Left colon (tissue), 2 donors: ENCODE results near the gene TPST1. TPM values are rescaled to one million over a fixed set of nuclear protein-coding genes. Genes with fewer than 3 reads are reported as not detected.
"Not testable (repeated sequence)": the region's sequence is repeated elsewhere in the genome, so short reads cannot be mapped to it uniquely, and the experiment has no call there.

Experiments
- ATAC-seq: fragments of 200-7000 bp; cut with Tn5 transposase; one replicate; pipeline ENCODE4 v1.9.1; 2020; ENCODE audit warnings: mild to moderate bottlenecking, moderate library complexity
- DNase-seq, 2 donors: peaks; one replicate each; pipeline ENCODE4 v3.0.0-alpha.2; 2020
- intact Hi-C, 2 donors: fragments of 100-400 bp; cut with DNase I in 1 of 2; cut with micrococcal nuclease in 1 of 2; formaldehyde crosslinking; loops; one replicate each; pipeline versions ENCODE4 v1.11.2 to v1.14.0; 2022; cut with DNase I, micrococcal nuclease
- long read RNA-seq: library from polyadenylated mRNA; unstranded; transcript quantifications from one replicate; pipeline ENCODE4 v2.0.0, GENCODE V29; 2021
- total RNA-seq, 2 donors: library from RNA; stranded (reverse); fragmentation: NEBNext Ultra II Directional; extraction: Animal tissue kit (Norgen Biotek cat#: 25700); gene quantifications; one replicate each; pipeline ENCODE4 v1.2.1, GENCODE V29; 2021
- donor health status: DM: no; HTN: no; CAD: no.
- donor health status: DM: yes; HTN: yes; CAD: no.

Gene TPST1
- 1 to 10 TPM; 4.7 TPM for total RNA-seq
- long read RNA-seq, partial matches to known transcripts: 0 of 4 reads
- long read RNA-seq, other reads (novel, unspliced or antisense): 2 of 4 reads

DNA sequence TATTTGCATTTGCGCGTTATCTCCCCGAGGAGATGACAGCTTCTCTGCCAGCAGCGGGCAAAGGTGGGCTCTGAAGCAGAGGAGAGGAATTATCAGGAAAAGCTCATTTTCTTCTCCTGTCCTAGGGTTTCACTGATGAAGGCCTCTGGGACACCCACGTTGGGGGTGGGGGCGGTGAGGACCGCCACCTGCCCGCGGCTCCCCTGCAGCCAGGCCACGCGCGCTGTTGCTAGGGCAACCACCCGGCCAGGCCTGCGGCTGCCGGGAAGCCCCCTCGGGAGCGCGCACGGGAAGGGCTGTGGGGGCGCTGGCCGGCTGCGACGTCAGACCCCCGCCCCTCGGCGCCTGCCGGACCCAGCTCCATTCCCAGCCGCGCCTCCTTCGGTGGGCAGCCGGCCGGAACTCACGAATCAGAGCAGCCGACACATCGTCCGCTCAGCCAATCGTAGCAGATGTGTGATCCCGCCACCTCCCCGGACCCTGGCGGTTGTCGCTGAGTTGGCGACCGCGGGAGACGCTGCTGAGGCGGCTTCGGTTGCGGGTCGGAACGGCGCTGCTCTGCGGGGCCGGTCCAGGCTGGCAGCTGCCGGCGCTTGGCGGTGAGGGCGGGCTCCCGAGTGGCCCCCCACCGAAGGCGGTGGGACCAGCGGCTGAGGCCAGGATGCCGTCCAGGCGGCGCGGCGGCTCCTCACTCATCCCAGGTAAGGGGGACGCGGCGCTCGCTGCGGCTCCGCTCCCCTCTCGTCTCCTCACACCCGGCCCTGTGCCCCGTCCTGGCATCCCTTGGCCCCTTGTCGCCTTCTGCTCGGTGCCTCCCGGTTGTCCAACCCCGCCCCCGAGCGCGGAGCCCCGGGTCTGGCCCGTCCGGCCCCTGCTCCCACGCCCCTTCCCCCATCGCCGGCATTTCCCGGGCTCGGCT is at the start of gene TPST1:
Gene TPST1 (plus strand): TSS at position 513 of the 919 bp plus-strand sequence. CDS start 35,092 bp downstream, outside the sequence.
- DNase-seq: peak; percentile 74 to 80
- ATAC-seq: peak; percentile 97
- intact Hi-C loops: no loop called here

DNA sequence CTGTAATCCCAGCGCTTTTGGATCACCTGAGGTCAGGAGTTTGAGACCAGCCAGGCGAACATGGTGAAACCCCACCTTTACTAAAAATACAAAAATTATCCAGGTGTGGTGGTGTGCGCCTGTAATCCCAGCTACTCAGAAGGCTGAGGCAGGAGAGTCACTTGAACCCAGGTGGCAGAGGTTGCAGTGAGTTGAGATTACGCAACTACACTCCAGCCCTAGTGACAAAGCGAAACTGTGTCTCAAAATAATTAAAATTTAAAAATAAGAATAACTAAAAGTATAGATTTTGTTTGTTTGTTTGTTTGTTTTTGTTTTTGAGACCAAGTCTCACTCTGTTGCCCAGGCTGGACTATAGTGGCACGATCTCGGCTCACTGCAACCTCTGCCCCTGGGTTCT is 49.1 kb upstream of the TPST1 start:
- DNase-seq, intact Hi-C loops, ATAC-seq: not testable (repeated sequence)

DNA sequence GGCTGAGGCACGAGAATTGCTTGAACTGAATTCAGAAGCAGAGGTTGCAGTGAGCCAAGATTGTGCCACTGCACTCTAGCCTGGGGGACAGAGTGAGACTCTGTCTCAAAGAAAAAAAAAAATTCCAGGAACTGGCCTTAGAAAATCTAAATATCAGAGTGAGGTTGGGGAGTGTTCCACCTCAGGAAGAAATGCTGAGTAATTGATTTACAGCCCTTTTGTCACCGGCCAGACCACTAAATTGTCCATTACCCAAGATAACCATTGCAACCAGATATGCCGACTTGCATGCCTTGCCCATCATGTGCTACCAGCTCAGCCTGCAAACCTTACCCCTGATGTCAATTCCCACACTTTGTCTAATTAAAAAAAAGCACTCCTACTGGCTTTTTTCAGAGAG is 48.1 kb upstream of the TPST1 start:
- ATAC-seq (no peak), DNase-seq (no peak)
- intact Hi-C loops: no loop called here

DNA sequence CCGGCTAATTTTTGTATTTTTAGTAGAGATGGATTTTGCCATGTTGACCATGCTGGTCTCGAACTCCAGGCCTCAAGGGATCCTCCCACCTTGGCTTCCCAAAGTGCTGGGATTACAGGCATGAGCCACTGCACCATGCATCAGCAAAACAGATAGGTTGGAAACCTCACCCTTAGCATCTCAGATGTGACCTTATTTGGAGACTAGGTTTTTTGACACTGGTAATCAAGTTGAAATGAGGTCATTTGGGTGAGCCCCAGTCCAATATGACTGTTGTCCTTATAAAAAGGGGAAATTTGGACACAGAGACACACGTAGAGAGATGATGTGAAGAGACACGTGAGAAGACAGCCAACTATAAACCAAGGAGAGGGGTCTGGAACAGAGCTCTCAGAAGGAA is 42.5 kb upstream of the TPST1 start:
- DNase-seq (no peak), ATAC-seq (no peak)
- intact Hi-C loops: no loop called here

DNA sequence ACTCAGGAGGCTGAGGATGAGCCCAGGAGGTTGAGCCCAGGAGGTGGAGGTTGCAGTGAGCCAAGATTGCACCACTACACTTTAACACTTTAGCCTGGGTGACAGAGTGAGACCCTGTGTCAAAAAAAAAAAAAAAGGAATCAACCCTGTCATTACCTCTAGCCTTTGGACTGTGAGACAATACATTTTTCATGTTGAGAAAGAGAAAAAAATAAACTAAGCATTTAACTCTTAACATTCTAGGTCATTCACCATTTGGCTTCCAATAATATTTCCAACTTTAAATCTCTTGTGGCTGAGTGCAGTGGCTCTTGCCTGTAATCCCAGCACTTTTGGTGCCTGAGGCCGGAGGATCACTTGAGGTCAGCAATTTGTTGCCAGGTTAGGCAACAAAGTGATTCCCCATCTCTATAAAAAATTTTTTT is 41.9 kb upstream of the TPST1 start:
- DNase-seq (no peak), ATAC-seq (no peak)
- intact Hi-C loops: no loop called here

DNA sequence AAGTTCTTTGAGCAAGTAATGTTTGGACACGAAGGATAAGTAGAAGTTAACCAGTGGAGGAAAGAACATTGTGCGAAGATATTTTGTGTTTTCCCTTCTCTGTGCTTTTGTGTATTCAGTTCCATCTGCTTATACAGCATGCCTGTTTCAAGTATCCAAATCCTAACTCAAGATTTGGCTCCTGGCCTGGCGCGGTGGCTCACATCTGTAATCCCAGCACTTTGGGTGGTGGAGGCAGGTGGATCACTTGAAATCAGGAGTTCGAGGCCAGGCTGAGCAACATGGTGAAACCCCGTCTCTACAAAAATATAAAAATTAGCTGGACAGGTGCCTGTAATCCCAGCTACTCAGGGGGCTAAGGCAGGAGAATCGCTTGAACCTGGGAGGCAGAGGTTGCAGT is 40.8 kb upstream of the TPST1 start:
- intact Hi-C loops: no loop called here
- no peak for DNase-seq
- ATAC-seq: no peak

DNA sequence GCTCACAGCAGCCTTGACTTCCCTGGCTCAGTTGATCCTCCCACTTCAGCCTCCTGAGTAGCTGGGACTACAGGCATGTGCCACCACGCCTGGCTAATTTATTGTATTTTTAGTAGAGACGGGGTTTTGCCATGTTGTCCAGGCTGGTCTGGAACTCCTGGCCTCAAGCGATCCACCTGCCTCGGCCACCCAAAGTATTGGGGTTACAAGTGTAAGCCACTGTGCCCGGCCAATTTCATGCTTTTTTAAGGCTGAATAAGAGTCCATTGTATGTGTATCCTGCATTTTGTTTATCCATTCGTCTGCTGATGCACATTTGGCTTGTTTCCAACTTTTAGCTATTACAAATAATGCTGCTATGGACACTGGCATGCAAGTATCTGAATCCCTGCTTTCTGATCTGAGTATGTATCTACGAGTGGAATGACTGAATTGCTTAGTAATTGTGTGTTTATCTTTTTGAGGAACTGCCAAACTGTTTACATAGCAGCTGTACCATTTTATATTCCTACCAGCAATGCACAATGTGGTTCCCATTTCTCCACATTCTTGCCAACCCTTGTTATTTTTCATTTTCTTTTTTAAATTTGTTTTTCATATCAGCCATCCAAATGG is 37.3 kb upstream of the TPST1 start:
- intact Hi-C loops: no loop called here
- DNase-seq (no peak), ATAC-seq (no peak)

DNA sequence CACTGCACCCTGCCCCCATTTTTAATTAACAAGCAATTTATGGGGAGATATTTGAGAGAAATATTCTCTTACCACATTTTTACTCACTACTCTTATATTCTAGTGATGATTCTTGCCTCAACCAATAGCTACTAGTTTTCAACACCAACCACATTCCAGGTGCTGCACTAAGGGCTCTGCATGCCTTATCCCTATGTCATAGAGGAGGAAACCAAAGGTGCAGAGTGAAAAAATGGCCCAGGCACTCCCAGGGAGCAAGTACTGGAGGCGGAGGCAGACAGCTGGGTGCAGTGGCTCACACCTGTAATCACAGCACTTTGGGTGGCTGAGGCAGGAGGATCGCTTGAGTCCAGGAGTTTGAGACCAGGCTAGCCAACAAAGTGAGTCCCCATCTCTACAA is 35.5 kb upstream of the TPST1 start:
- intact Hi-C loops: no loop called here
- ATAC-seq: no peak
- no peak for DNase-seq

DNA sequence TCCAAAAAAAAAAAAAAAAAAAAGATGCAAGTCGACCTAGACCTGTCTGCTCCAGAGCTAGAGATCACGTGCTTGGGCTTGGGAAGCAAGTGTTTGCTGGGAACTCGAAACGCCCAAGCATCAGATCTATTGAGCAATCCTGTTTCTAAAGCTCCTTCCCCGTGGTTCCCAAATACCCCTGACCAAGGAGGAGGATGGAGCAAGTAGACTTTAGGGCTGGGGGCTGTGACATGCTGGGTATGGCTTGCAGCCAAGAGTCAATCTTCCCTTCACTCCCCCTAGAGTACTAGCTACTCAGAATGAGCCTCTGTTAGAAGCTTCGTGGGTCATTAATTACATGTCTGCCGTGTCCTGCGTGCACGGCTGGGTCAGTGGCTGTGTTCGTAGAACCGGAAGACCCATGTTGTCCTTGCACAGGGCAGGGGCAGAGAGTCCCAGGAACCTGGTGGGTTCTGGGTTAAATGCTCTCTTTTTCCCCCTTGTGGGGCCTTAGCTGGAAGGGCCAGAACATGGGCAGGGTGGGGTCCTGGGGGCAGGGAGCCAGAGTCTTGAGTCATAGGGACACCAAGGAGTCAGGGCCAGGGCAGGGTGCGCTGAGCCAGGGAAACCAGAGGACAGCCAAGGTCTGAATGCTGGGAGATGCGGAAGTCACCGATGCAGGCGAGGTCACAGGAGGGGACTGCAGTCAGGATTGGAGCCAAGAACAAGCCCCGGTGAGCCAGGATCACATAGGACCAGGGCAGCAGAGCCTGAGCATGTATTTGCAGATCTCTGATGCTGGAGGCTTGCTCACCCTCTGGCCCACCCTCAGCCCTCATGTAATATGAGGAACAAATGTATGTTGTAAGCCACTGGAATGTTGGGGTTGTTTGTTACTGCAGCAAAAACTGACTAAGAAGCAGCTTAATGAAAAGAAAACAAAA is 34.6 kb upstream of the TPST1 start:
- intact Hi-C loops: no loop called here
- DNase-seq (peak in 1 of 2 donors; percentile 9), ATAC-seq (no peak)

DNA sequence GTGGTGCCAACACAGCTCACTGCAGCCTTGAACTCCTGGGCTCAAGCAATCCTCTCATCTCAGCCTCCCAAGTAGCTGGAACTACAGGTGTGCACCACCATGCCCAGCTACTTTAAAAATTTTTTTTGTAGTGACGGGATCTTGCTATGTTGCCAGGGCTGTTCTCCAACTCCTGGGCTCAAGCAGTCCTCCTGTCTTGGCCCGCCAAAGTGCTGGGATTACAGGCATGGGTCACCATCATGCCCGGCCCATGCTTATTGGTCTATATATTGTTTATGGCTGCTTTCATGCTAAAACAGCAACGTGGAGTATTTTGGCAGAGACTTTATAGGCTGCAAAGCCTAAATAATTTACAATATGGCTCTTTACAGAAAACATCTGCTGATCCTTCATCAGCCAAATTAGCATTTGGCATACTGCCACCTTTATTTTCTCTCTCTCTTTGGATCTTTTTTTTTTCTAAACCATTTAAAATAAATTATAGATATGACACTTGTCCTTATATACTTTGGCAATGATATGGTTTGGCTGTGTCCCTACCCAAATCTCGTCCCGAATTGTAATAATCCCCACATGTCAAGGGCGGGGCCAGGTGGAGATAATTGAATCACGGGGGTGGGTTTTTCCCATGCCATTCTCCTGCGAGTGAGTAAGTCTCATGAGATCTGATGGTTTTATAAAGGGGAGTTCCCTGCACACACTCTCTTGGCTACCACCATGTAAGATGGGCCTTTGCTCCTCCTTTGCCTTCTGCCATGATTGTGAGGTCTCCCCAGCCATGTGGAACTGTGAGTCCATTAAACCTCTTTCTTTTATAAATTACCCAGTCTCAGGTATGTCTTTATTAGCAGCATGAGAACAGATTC is 32.4 kb upstream of the TPST1 start:
- intact Hi-C loops, ATAC-seq, DNase-seq: not testable (repeated sequence)

DNA sequence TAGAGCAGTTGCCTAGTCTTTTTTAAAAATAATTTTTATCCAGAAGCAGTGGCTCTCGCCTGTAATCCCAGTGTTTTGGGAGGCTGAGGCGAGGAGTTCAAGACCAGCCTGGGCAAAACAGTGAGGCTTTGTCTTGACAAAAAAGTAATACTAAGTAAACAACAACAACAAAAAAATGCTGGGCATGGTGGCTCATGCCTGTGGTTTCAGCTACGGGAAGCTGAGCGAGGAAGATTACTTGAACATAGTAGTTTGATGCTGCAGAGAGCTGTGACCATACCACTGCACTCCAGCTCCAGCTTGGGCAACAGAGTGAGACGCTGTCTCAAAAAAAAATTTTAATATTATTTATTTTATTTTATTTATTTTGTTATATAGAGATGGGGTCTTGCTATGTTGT is 31.3 kb upstream of the TPST1 start:
- intact Hi-C loops: no loop called here
- no peak for ATAC-seq
- no peak for DNase-seq

DNA sequence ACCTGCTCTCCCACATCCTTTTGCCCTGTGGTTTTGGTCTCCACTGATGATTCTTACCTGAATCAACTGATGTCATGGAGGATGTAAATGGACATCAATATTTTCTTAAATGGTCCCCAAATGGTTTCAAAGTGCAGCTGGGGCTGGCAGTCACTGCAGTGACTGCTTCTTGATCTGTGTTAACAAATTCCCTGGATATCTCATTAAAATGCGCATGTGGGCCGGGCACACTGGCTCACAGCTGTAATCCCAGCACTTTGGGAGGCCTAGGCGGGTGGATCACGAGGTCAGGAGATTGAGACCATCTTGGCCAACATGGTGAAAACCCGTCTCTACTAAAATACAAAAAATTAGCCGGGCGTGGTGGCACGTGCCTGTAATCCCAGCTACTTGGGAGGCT is 30.1 kb upstream of the TPST1 start:
- intact Hi-C loops, DNase-seq, ATAC-seq: not testable (repeated sequence)

DNA sequence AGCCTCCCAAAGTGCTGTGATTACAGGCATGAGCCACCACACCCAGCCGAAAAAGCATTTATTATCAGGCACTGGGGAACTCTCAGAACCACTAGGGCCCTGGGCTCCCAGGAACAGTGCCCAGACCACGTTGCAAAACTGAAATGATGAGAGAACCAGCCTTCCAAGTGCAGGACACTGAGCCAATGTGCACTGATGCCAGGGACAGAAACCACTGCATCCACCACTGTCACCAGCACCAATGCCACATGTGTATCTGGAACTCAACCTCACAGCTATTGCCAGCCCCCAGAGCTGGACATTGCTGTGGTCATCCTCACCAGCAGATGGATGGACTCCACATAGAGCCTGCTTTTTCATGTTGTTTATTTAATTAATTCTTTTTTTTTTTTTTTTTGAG is 28.2 kb upstream of the TPST1 start:
- DNase-seq: no peak

DNA sequence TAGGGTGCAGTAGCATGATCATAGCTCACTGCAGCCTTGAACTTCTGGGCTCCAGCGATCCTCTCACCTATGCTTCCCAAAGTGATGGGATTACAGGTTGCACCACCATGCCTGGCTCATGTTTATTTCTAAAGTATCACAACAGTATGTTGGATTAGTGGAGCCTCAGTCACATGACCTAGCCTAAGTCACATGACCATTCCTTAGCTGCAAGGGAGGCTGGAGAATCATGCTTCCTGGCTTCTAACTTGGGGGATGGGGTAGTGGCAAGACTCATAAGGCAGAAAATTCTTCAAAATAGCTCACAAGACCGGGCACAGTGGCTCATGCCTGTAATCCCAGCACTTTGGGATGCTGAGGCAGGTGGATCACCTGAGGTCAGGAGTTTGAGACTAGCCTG is 26.9 kb upstream of the TPST1 start:
- intact Hi-C loops: no loop called here
- DNase-seq (no peak), ATAC-seq (no peak)

More for the DNA sequence above, 28.2 kb upstream of the TPST1 start:
- no peak for ATAC-seq
- intact Hi-C loops: no loop called here

DNA sequence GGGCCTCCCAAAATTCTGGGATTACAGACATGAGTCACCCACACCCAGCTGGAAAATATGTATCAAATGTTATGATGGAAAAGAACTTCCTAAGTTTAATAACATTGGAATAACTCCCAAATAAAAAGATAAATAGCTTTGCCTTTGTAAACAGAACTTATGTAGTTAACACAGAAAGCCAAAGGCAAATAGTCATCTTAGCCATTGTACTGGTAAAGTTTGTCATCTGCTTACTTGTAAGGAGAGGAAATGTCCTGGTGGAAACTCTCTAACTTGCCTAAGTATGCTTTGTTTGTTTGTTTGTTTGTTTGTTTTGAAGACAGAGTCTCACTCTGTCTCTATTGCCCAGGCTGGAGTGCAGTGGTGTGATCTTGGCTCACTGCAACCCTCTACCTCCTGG is 23.8 kb upstream of the TPST1 start:
- ATAC-seq: no peak
- intact Hi-C loops: no loop called here
- no peak for DNase-seq

DNA sequence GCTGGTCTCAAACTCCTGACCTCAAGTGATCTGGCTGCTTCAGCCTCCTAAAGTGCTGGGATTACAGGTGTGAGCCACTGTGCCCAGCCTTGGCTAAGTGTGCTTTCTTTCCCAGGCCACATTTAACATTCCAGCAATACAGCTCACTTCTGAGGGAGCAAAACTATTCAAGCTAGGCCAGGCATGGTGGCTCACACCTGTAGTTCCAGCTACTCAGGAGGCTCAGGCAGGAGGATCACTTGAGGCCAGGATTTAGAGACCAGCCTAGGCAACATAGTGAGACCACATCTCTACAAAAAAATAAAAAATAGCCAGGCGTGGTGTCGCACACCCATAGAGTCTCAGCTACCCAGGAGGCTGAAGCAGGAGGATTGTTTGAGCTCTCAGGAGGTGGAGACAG is 23.3 kb upstream of the TPST1 start:
- ATAC-seq (no peak), DNase-seq (no peak)
- intact Hi-C loops: no loop called here

DNA sequence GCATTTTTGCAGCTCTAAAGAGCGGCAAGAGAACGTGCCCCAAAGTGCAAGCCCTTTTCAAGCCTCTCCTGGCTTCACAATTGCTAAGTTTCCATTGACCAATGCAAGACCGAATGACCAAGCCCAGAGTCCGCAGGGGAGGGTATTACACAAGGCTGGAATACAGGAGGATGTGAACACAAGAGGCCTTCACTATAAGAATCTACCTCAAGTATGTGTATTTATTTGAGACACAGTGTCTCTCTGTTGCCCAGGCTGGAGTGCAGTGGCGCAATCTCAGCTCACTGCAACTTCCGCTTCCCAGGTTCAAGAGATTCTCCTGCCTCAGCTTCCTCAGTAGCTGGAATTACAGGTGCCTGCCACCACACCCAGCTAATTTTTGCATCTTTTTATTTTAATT is 22.2 kb upstream of the TPST1 start:
- no peak for DNase-seq
- no peak for ATAC-seq
- intact Hi-C loops: no loop called here

DNA sequence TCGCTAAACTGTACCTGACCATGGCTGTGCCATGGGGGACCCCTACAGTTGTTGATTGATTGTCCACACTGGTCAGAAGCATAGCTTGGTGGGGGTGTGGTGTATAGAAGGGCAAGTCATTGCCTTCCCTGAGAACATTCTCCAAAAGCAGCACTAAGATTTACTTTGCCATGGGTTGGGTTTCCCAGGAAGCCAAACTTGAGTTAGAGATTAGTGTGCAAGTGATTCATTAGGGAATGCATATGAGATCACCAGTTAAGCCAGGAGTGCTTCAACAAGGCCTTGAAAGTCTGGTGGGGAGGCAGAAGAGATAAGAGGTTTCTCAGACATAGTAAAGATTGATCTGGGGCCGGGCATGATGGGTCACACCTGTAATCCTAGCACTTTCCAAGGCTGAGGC is 21.4 kb upstream of the TPST1 start:
- intact Hi-C loops: no loop called here
- DNase-seq (no peak), ATAC-seq (no peak)
